GM18502 (cell line): ENCODE data around the gene PRPS1.

Experiments
- ATAC-seq: cut with Tn5 transposase; IDR thresholded peaks from one replicate; pipeline ENCODE4 v1.9.1; 2021; ENCODE audit warnings: mild to moderate bottlenecking; ENCODE audit not compliant: unreplicated experiment, poor library complexity

PRPS1 gene

DNA sequence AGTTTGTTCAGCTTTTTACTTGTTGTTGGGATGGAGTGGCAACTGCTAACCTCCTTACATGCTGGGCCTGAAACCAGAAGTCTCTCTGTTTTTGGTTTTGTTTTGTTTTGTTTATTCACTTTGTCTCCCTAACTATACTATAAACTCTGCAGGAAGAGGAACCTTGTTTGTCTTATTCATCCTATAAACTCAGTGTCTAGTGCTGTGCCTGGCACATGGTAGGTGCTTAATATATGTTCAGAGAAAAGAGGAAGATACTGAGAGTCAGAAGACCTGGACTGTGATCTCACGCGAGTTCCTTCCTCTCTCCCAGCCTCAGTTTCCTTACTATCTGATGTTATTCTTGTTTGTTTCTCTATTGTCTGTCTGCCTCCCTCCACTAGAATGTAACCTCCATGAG is 71.3 kb downstream of the PRPS1 start:
- no peak for ATAC-seq

DNA sequence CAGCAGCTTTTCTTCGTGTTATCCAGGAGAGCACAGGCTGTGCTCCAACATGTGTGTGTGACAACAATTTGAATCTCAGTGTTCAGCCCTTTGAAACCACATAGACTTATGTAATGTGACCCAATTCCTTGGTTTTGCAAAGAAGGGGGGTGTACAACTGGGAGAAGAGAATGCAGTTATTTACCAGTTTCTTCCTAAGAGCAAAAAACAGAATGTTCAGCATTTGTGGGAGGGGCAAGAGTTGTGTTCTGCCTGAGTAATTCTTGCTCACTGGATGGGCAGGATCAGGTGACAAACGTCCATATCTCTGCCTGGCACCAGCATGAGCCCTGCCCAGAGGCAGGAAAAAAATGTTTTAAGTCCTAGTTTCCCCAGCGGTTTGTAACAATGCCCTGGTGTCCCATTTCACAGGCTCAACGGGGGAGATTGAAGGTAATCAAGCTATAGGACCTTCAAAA is 72.0 kb downstream of the PRPS1 start:
- no peak for ATAC-seq
